ENCODE data around the gene MAP7D2.

Gene MAP7D2

DNA sequence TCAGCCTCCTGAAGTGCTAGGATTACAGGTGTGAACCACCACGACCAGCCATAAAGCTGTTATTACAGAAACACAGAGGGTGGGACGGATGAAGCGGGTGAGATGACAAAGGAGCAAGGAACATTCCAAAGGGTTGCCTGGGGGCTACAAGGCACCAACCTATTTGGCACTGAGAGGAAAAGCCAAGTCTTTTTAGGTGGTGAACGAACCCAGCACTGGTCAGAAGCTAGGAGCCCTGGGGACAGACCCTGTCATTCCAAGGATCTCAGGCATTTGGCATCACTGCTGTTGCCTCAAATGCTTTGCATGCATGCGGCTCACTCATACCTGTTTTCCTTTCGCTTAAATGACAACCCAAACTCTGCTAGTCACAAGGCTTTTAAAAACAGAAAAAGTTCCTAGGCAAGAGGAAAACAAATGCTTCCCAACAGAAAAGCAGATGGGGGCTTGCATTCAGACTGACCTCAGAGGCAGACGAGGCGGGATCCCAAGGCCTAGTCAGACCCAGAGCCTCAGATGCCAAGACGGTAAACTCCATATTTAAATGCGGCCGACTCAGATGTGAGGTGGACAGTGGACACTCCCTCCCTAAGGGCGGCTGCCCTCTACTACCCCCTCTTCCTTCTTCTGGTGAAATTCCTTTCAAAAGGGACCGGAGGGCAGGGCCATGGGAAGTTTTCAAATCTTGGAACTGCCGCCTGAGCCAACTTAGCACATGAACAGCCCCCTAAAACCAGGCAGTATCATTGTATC lies 4.5 kb downstream of the MAP7D2 start:
- no peak for DNase-seq (ENCODE audit: low spot score)

DNA sequence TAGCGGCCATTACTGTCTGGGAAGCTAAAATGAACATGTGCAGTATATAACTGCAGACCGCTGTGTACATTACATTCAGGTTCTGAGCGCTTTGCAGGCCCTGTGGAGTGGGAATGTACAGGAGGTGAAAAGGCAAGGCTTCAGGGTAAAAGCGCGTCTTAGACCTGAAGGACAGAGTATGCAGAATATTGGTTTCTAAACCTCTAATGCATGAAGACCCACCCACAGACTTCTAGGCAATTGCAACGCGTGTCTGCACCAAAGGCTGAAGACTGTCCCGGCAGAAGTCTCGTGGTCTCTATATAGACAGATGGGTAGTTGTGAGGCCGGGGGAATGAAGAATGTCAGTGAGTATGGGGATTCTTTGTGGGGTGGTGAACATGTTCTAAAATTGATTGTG lies 5.4 kb downstream of the MAP7D2 start:
- no peak for DNase-seq (ENCODE audit: low spot score)

DNA sequence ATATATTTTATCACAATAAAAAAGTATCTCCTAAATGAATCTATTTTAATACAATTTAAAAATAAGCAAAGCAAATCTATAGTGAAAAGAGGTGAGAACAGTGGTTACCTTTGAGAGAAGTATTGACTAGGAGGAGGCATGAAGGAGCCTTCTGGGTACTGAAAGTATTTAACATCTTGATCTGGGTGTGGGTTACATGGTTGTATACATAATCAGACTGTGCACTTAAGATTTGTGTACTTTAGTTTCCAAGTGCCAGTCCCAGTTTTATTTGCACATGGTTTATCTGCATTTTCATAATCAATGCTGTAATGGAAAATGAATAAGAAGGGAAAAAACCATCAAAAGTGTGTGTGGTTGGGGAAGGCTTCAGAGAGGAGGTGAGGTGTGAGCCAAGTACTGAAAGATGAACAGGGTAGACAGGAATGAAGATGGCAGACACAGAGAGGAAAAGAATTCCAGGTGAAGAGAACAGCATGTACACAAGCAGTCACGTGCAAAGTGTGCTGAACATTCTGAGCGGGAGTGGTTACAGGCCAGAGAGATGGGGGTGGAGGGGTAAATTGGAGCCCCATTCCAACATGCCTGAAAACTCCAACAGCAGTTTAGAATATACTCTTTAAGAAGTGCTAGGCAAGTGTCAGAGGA lies 14.6 kb downstream of the MAP7D2 start:
- no peak for DNase-seq (ENCODE audit: low spot score)

DNA sequence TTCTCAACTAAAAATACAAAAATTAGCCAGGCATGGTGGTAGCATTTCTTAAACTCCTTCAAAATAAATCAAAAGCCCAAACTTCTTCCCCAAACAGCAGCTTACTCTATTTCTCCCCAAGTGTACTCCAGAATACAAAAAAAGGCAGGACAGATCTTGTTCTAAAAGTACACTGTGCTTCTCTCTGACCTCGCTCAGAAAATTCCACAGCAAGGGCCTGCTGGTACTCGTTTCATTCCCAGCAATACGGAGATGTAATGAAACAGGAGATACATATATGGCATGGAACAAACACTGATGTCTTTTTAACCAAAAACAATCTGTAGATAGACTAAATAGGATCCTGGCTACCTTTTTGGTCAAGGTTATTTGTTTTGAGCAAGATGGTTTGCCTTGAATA lies 25.2 kb downstream of the MAP7D2 start:
- no peak for DNase-seq (ENCODE audit: low spot score)

DNA sequence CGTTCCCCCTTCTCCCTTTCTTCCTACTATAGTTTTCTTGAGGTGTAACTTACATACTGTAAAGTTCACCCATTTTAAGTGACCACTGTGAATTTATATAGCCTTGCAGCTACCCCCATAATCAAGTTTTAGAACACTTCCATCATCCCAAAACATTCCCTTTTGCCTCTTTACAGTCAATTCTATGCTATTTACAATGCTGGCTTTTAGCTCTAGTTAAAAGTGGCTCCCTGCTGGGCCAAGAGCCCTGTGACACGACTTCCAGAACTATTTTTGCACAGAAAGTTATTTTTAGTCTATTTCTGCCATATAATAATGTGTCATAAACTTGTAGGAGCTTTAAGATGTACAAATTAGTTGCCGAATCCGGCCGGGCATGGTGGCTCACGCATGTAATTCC lies 26.9 kb downstream of the MAP7D2 start:
- DNase-seq (ENCODE audit: low spot score) = no peak

DNA sequence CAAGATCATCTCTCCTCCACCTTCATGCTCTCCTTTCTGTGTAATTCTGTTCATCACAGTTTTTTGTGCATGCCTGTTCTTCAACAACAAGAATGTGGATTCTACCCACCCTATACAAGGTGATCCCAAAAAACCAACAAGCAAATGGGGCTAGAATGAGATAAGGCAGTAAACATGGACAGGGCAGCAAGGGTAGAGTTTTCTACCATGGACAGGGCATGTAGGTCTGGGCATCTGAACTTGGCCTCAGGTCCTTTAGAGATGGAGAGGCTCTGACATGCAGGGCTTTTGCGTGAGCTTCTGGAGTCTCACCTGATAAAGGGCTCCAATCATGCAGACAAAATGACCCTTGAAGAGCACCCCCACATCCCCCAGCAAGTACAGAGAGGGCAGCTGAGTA lies 36.4 kb downstream of the MAP7D2 start:
- DNase-seq (ENCODE audit: low spot score) = no peak

DNA sequence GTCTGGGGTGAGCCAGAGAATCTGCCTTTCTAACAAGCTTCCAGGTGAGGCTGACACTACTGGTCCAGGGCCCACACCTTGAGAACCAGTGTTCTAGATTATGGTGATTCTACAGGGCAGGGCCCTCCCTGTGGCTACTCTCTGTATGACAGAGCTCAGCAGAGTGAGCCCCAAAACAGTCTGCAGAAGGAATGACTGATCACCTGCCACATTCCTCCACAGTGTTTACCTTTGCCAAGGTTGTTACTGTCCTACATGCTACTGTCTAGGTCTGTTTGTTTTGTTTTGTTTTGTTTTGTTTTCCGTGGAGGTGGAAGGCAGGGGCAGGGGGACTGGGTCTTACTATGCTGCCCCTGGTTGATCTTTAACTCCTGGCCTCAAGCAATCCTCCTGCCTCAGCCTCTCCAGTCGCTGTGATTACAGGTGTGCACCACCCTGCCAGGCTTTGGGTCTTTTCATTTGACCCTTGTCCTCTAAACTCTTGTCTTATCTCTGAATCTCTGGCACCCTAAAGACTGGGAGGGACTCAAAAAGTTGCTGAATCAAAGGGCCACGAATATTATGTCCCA lies 45.1 kb downstream of the MAP7D2 start:
- DNase-seq (ENCODE audit: low spot score) = no peak

DNA sequence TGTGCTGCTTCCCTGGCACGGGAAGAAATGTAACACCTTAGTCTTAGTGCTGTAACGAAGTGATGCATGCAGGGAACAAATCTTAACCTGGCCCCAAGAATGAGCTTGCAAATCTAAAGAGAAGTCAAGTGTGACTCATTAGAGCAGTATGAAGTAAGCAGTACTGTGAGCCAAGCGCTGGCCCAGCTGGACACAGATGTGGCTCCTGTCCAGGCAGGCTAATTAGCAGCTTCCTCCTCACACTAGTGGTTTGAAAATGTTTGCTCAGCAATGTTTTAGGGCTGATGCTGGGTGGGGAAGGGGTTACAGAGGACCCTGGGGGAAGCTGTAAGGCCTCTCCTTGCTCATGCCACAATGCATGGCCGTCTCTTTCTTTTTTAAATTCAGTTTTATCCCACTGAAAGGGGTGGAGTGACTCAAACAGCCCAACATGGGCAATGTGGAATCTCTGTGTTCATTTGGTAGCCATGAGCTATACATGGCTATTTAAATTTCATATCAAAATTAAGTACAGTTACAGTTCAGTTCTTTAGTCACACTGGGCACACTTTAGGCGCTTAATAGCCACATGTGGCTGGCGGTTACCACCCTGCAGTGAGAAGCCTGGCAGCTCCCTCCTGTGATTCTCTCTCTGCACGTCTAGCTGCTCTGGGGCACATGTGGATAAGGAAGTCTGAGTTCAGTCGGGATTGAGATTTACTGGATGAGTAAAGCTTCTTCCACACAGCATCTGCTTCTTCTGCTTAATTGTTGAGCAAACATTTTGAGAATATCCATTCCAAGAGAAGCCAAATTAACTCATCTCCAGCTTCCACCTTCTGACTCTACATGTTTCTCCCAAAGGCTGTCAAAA lies 48.8 kb downstream of the MAP7D2 start:
- peak; percentile 79 for DNase-seq (ENCODE audit: low spot score)

DNA sequence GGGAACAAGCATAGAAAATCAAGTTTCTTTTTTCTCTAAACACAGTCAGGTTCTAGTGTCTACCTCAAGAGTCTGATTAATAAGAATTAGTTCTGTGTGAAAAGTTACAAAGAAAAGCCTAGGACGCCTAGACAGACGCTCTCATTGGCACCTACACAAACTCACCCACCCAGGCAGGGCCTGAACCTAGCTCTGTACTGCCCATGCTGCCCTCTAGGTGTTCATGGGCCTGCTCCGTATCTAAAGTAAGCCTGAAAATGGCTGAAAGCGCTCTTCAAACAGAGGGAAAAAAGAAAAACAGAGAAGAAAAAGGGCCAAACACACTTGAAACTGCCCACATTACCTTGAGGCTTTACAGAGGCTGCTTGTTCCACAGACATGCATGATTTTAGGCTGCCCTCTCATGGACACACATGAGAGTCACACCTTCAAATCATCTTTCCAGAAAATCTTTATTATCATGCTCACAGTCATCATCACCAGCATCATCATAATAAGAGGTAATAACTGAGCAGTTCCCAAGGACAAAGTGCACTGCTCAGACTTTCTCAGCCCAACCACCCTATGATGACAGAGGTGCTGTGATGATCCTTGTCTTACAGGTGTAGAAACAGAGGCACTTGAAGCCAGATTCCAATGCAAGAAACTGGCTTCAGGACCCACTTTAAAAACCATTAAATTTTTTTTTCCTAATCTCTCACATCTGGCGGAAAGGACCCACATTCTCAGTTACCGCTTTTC lies 49.6 kb downstream of the MAP7D2 start:
- DNase-seq (ENCODE audit: low spot score) = peak; percentile 33

DNA sequence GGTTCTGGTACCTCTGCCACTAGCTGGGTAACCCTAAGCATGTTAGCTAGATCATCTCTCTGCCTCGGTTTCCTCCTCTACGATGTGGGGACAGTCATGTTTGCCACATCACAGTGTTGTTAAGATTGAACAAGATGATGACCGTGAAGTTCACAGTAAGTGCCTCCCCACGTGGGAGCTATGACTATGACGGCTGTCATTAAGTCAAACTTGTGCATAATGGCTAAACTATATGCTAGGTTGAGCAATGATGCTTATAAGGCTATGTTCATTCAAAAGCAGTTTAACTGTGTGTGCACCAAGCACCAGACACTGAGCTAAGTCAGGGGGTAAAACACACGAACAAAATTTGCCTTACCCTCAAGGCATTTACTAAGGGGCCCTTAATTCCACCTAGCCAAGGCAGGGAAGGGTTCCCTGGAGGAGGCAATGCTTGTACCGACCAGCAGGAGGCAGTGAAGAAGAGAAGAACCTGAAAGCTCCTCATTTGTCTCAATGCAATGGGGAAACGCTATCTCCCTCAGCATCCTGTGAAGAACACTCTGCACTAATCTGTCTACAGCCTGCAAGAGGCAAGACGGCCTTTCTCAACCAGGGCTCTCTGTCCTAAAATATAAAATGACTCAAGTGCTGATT lies 52.9 kb downstream of the MAP7D2 start:
- no peak for DNase-seq (ENCODE audit: low spot score)

DNA sequence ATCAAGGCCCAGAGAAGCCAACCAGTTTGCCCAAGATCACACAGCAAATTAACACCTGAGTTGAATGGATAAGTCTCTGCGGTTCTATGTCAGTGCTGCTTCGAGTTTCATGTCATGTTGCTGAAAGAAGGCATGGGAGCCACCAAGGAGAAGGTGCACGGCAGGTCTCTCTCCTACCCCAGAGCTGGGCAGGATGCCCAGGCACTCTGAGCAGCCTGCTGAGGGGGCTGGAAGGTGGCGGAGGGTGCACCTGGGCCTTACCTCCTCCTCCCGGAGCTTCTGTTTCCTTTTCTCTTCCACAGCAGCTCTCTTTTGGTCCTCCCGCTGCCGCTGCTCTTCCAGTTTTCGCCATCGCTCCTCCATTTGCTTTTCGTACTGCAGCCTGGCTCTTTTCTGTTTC lies 53.6 kb downstream of the MAP7D2 start:
- DNase-seq (ENCODE audit: low spot score) = no peak

DNA sequence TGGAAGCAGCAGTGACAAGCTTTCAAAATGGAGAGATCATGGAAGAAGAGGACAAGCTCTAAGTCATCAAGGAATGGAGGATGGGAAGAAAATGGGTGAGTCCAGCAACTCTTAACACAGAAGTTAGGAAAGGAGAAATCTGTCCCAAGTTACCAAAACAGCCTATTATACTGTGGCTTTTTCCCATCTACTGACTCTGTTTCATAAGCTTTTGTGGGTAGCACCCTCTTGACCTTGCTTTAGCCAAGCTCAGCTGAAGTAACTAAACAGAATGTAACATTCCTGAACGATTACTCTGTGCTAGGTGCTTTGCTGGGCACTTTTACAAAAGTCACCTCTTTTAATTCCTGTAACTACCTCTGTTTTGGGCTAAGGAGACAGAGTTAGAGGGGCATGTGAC lies 54.9 kb downstream of the MAP7D2 start:
- DNase-seq (ENCODE audit: low spot score) = peak; percentile 17

DNA sequence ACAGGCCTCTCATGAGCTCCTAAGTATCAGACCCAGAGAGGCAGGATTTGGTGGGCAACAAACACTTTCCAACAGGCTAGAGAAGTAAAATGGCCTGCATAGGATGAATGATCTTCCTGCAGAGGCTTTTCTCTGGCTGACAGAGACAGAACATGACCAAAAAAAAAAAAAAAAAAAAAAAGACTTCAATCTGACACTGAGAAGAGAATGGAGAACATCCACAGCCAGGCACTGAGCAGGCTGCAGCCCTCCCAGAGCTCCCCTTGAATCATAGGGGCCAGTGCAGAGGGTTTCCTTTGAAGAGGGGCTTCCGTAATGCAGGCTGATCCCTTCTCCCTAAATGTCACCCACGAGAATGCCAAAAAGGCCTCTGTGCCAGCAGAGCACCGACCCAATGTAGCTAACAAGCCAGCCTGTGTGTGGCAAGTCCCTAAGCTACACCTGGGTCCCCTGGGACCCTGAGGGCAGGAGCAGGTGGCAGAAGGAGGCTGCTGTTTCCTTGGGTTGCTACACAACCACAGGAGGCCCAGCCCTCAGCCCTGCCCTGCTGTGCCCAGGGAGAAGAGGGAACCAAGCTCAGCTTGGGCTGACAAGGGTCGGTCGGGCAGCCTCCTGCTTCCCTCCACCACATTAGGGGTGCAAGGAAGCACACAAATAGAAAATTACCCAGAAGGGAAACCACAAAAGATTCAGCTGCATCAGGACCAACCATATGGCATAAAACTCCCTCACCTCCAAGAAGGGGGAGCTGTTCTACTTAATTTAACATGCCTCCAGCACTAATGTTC lies 55.6 kb downstream of the MAP7D2 start:
- no peak for DNase-seq (ENCODE audit: low spot score)

DNA sequence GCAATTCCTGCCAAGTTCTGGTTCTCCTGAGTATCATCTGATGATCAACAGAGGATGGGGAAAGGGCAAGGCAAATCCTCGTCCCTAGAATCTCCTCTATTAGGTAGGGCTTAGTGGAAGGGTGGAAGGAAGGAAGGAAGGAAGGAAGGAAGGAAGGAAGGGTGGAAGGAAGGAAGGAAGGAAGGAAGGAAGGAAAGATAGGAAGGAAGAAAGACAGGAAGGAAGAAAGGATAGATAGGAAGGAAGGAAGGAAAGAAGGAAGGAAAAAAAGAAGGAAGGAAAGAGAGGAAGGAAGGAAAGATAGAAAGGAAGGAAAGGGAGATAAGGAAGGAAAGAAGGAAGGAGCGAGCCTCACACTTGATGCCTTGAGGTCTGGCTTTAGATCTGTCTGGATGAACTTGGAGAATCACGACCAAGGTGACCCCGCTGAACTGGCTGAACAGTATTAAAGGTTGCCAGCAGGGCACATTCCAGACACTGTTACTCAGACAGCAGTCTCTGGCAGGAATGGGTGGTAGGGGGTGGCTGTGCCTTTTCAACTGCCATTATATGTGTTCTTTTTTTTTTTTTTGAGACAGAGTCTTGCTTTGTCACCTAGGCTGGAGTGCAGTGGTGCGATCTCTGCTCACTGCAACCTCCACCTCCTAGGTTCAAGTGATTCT lies 57.1 kb downstream of the MAP7D2 start:
- DNase-seq (ENCODE audit: low spot score) = no peak

DNA sequence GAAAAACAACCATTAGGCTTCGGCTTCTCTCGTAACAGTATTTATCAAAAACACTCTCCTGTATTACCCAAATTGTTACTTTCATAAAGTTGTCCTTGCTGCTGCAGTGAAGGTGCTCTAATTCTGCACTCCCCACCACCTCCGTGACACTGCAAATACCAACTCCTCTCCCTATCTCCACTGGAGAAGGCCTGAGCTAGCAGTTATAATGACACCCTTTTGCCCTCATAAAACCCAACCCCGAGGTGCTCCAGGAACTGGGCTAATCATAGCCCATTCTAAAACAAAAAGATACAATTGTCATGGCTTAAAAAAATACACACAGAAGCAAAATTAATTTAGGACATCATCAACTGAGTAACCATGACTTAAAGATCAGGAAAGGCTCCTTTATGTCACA lies 59.2 kb downstream of the MAP7D2 start:
- DNase-seq (ENCODE audit: low spot score) = no peak

DNA sequence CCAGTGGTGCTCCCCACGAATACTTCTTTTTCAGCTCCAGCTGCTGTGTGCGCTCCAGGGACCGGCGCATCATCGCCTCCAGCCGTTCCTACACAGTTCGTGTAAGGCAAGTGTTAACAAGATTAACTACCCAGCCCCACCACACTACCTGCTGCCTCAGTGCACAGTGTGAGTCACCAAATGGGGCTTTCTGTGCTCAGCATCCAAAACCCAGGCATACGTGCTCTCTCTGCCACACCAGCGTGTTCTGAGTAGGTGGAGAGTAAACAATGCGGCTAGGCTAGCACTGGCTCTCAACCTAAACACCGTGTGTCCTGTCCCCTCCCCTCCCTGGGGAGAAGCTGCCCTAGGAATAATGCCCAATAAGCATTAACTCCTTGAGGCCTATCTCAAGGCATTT lies 60.0 kb downstream of the MAP7D2 start:
- no peak for DNase-seq (ENCODE audit: low spot score)

DNA sequence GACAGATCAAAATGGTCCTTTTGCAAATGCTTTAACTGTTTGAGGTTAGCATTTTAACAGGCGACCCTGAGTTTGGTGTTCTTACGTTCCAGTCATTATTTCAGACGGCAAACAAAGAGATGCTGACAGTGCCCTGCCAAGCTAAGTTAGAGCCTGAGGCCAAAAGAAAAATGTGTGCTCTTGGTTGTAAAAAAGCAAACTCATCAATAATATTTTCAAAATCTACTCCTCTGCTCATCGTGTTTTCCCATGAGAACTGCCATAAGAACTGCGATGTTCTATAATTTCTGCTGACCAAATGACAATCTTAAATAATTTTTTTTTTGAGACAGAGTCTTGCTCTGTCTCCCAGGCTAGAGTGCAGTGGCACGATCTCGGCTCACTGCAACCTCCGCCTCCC lies 63.2 kb downstream of the MAP7D2 start:
- DNase-seq (ENCODE audit: low spot score) = no peak

DNA sequence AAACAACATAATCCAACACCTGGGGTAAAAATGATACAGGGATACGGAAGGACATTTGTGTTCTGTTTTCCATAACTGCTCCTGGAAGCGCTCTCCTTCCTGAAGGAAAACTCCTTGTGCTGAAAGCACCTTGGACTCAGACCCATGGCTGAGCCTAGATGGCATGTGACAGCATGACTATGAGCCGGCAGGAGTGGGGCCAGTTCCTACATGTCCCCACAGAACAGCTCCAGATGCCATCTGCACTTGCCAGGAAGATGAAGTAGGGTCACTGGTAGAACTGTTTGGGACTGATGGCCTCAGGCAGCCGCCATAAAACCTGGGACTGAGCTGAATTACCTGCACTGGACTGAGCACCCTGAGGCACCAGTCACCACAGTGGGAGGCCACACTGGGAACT lies 69.8 kb downstream of the MAP7D2 start:
- DNase-seq (ENCODE audit: low spot score) = no peak

DNA sequence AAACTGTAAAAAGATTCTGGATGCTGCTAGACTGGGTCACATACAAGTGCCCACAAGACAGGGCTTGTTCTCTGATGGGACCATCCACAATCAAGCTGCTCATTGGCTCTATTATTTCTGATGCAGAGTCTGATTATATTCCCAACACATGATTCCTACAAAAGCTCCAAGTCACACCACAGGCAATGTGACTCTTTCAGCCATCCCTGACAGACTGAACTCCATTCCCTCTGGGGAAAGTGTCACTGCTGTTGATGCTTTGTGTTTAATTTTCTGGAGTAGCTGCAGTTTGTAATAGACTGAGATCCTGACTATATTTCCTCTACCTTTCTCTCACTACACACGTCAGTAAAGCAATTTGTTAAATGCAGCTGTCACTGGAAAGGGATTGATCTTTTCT lies 70.5 kb downstream of the MAP7D2 start:
- DNase-seq (ENCODE audit: low spot score) = no peak

DNA sequence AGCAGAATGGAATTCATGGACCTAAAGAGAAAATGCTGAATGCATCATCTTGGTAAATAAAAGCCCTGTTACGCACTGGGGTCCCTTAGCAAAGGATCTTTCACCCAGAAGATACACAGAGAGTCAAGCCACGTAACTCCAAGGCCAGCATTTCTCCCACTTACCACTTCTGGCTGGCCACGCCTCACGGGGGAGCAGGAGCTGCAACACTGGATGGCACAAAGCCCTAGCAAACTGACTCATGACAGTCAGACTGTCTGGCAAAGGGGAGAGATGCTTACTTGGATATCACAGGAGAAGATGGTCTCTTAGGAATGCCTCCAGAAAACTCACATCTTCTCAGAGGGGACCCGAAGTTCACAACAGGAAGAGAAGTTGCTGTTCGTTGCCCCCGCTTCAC lies 74.5 kb downstream of the MAP7D2 start:
- DNase-seq (ENCODE audit: low spot score) = peak; percentile 37
